T-helper 9 cell (primary cell): Measurements from ENCODE around the gene KCNH8.

Experiments used
- DNase-seq: peaks from one replicate; pipeline ENCODE4 v3.0.0-alpha.2; 2020

The KCNH8 gene

GRCh38 chr3:19254784-19255338, 106.6 kb downstream of the KCNH8 start:
- no peak for DNase-seq

- DNase-seq: no peak
Observed at GRCh38 chr3:19256313-19256712, 108.0 kb downstream of the KCNH8 start.

- DNase-seq: no peak
Observed at GRCh38 chr3:19263606-19264005, 115.3 kb downstream of the KCNH8 start.

GRCh38 chr3:19264424-19264823, 116.1 kb downstream of the KCNH8 start:
- no peak for DNase-seq

- no peak for DNase-seq
Observed at GRCh38 chr3:19267040-19267439, 118.7 kb downstream of the KCNH8 start.

- no peak for DNase-seq
Observed at GRCh38 chr3:19270481-19270880, 122.2 kb downstream of the KCNH8 start.

- no peak for DNase-seq
Observed at GRCh38 chr3:19272296-19272695, 124.0 kb downstream of the KCNH8 start.

GRCh38 chr3:19273091-19273490, 124.8 kb downstream of the KCNH8 start:
- DNase-seq: no peak

GRCh38 chr3:19274576-19274975, 126.3 kb downstream of the KCNH8 start:
- DNase-seq: no peak

GRCh38 chr3:19284974-19285373, 136.7 kb downstream of the KCNH8 start:
- DNase-seq: no peak

GRCh38 chr3:19293295-19293694, 145.0 kb downstream of the KCNH8 start:
- no peak for DNase-seq

GRCh38 chr3:19295208-19295607, 146.9 kb downstream of the KCNH8 start:
- no peak for DNase-seq

GRCh38 chr3:19331931-19332330, 183.6 kb downstream of the KCNH8 start:
- DNase-seq: no peak

GRCh38 chr3:19334120-19334519, 185.8 kb downstream of the KCNH8 start:
- no peak for DNase-seq

GRCh38 chr3:19338769-19339168, 190.5 kb downstream of the KCNH8 start:
- DNase-seq: no peak

GRCh38 chr3:19342389-19342788, 194.1 kb downstream of the KCNH8 start:
- DNase-seq: no peak

- no peak for DNase-seq
Observed at GRCh38 chr3:19346759-19347158, 198.4 kb downstream of the KCNH8 start.

GRCh38 chr3:19347671-19348070, 199.4 kb downstream of the KCNH8 start:
- DNase-seq: no peak

- DNase-seq: no peak
Observed at GRCh38 chr3:19348500-19348899, 200.2 kb downstream of the KCNH8 start.

GRCh38 chr3:19348941-19349564, 200.7 kb downstream of the KCNH8 start:
- no peak for DNase-seq

GRCh38 chr3:19357947-19358346, 209.6 kb downstream of the KCNH8 start:
- no peak for DNase-seq

GRCh38 chr3:19363071-19363470, 214.8 kb downstream of the KCNH8 start:
- no peak for DNase-seq

GRCh38 chr3:19364148-19364547, 215.8 kb downstream of the KCNH8 start:
- no peak for DNase-seq

GRCh38 chr3:19365471-19365870, 217.2 kb downstream of the KCNH8 start:
- DNase-seq: no peak

- no peak for DNase-seq
Observed at GRCh38 chr3:19384868-19385267, 236.6 kb downstream of the KCNH8 start.
